GM13977 (cell line): ENCODE measurements around the gene MMP15.

ENCODE experiments used
- DNase-seq: peaks from one replicate; pipeline ENCODE4 v3.0.0; 2012; ENCODE audit warnings: low spot score
- CTCF ChIP-seq: IDR thresholded peaks from 2 replicates; pipeline ENCODE4 v1.5.1; 2012; ENCODE audit warnings: mild to moderate bottlenecking, control low read depth; ENCODE audit not compliant: insufficient read depth; ENCODE audit errors: extremely low read depth, missing control alignments
- in situ Hi-C: fragments of 300-500 bp; cut with MboI; formaldehyde crosslinking; loops from one replicate; pipeline ENCODE4 v1.12.0; 2022; ENCODE audit warnings: low sequenced_read_pairs, low pct_unique_long_range_greater_than_20kb, mixed read lengths, inconsistent platforms; ENCODE audit not compliant: unreplicated experiment

The MMP15 gene

GRCh38 chr16:57996406-57997175 lies 29.0 kb upstream of the MMP15 start:
- TF ChIP-seq CTCF = no peak
- in situ Hi-C loops = no loop called here

GRCh38 chr16:57997176-57997527 lies 28.4 kb upstream of the MMP15 start:
- in situ Hi-C loops = no loop called here
- DNase-seq = no peak
- no peak for TF ChIP-seq CTCF

More at GRCh38 chr16:57996406-57997175, 29.0 kb upstream of the MMP15 start:
- DNase-seq = no peak

- in situ Hi-C loops = no loop called here
- DNase-seq = no peak
- TF ChIP-seq CTCF = no peak
Measured at GRCh38 chr16:57997528-57998265, 27.9 kb upstream of the MMP15 start.

- no peak for DNase-seq
- TF ChIP-seq CTCF = no peak
- in situ Hi-C loops = no loop called here
Measured at GRCh38 chr16:57998486-57998885, 27.1 kb upstream of the MMP15 start.

GRCh38 chr16:57998992-57999365 lies 26.6 kb upstream of the MMP15 start:
- no peak for TF ChIP-seq CTCF
- no peak for DNase-seq
- in situ Hi-C loops = no loop called here

GRCh38 chr16:57999366-57999970 lies 26.1 kb upstream of the MMP15 start:
- no peak for TF ChIP-seq CTCF
- in situ Hi-C loops = no loop called here
- DNase-seq = peak; percentile 55
